ENCODE data around the gene HS1BP3. TPM values are rescaled to one million over a fixed set of nuclear protein-coding genes. Genes with fewer than 3 reads are reported as not detected.

The HS1BP3 gene
- total and polyA plus RNA-seq, 2 of the 13 experiments (the other 11 are each of a cell fraction or from before 2014, with no cell fraction given), result 15.2 to 22.0 TPM

DNA sequence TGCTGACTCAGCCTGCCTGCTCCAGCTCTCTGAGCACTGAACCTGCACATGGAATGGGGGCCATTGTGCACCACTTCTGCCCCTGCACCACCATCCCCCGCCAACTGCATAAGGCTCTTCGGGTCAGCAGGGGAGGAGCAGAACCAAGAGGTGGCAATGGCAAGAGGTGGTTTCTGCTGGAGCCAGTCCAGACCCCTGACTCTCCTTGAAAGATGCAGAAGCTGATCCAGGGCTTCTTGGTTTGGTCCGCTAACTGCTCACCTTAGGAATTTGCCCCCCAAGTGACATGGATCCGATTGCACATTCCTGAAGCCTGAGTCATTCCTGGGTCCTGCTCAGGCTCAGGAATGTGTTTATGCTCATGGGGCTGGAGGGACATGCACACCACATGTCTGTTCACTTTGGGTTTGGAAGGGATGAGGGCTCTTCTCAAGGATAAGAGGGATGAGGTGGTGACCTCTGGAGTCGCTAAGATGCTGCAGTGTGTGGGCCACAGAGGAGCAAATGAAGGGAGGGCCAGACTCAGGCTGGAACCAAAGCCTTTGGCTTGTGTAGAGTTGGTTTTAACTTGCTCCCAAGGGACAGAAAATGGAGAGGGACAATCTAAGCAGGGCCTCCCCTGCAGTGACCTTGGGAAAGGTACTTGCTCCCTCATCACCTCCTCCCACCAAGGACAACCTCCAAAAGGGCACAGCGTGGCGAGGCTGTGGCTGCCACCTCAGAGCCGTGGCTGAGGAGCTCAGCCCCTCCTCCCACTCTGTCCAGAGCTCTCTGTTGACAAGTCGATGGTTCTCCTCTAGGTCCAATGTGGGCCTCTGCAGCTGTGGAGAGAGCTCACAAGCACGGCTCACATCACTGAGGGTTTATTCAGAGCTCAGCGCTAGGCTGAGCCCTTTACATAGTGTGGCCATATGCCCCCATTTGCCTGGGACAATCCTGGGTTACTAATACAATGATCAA, 66.2 kb downstream of the HS1BP3 start (continued):
- TF ChIP-seq, protein P1, sequence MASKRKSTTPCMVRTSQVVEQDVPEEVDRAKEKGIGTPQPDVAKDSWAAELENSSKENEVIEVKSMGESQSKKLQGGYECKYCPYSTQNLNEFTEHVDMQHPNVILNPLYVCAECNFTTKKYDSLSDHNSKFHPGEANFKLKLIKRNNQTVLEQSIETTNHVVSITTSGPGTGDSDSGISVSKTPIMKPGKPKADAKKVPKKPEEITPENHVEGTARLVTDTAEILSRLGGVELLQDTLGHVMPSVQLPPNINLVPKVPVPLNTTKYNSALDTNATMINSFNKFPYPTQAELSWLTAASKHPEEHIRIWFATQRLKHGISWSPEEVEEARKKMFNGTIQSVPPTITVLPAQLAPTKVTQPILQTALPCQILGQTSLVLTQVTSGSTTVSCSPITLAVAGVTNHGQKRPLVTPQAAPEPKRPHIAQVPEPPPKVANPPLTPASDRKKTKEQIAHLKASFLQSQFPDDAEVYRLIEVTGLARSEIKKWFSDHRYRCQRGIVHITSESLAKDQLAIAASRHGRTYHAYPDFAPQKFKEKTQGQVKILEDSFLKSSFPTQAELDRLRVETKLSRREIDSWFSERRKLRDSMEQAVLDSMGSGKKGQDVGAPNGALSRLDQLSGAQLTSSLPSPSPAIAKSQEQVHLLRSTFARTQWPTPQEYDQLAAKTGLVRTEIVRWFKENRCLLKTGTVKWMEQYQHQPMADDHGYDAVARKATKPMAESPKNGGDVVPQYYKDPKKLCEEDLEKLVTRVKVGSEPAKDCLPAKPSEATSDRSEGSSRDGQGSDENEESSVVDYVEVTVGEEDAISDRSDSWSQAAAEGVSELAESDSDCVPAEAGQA (IDR thresholded peaks at IDR 0.05; ENCODE audit: low read depth), result peak; percentile 15; the same call in 1 of the 2 replicates
- TF ChIP-seq, protein P1 (CRISPR knock-in tag; IDR thresholded peaks at IDR 0.05; ENCODE audit: borderline replicate concordance), result no peak
- TF ChIP-seq ZNF24 (IDR thresholded peaks at IDR 0.05) (no peak), TP53 (CRISPR knock-in tag; conservative IDR thresholded peaks at IDR 0.05) (peak; percentile 77; the same call in 1 of the 2 replicates), TIGD3 (CRISPR knock-in tag; IDR thresholded peaks at IDR 0.05; ENCODE audit: borderline replicate concordance) (no peak), ZSCAN12 (CRISPR knock-in tag; IDR thresholded peaks at IDR 0.05) (no peak), ZNF367 (CRISPR knock-in tag; IDR thresholded peaks at IDR 0.05; ENCODE audit: borderline replicate concordance) (no peak), ONECUT2 (CRISPR knock-in tag; IDR thresholded peaks at IDR 0.05) (no peak; the same call in none of the 2 replicates), MTA1 (CRISPR knock-in tag; IDR thresholded peaks at IDR 0.05; ENCODE audit: borderline replicate concordance) (peak; percentile 93), ZMYM3 (CRISPR knock-in tag; IDR thresholded peaks at IDR 0.05) (peak; percentile 57; the same call in 1 of the 2 replicates), NFE2 (CRISPR knock-in tag; IDR thresholded peaks at IDR 0.05) (0 out of 2 replicates have a peak, but pooled peaks have one; percentile 19), ZNF737 (CRISPR knock-in tag; IDR thresholded peaks at IDR 0.05; ENCODE audit: borderline replicate concordance) (no peak), HNRNPLL (IDR thresholded peaks at IDR 0.05; ENCODE audit: low read depth, low read length, poor library complexity, severe bottlenecking) (no peak), TRAFD1 (CRISPR knock-in tag; IDR thresholded peaks at IDR 0.05; ENCODE audit: borderline replicate concordance) (no peak), FOXP1 (IDR thresholded peaks at IDR 0.05) (no peak), FOXP1 (CRISPR knock-in tag; IDR thresholded peaks at IDR 0.05) (peak; percentile 76), ZNF557 (CRISPR knock-in tag; IDR thresholded peaks at IDR 0.05) (no peak; the same call in 1 of the 2 replicates), ZNF17 (CRISPR knock-in tag; IDR thresholded peaks at IDR 0.05) (peak; percentile 76; the same call in 1 of the 2 replicates), NFIB (CRISPR knock-in tag; IDR thresholded peaks at IDR 0.05; ENCODE audit: borderline replicate concordance) (no peak), SMAD1 (CRISPR knock-in tag; IDR thresholded peaks at IDR 0.05; ENCODE audit: borderline replicate concordance, low read depth) (no peak), MAFK (conservative IDR thresholded peaks at IDR 0.05 in 1 of 2, IDR thresholded peaks at IDR 0.05 in 1 of 2; ENCODE audit: low read length in 2 of 2) (peak in 1 of 2 experiments; percentile 79; a peak in 3 of 4 replicates)

Data from HepG2 (cell line).